Measurements from ENCODE around the gene CIC. TPM values are rescaled to one million over a fixed set of nuclear protein-coding genes. Genes with fewer than 3 reads are reported as not detected.
A peak's percentile ranks its signal among the peaks of the same experiment; 100 is the strongest.

CIC gene
- total RNA-seq, 1 donor from 2014 or later = 96.5 TPM

GRCh38 chr19:42242512-42243409 is 26.3 kb upstream of the CIC start, which contains the start of gene GSK3A:
GSK3A (minus strand) TSS chr19:42242602; CDS start chr19:42242465, 137 bp downstream.
- ChIA-PET POLR2A (interaction anchor here (0.5 to 7.2 kb wide), 26 partner anchors 9 to 383 kb away, joined by 3 to 68 read pairs (median 6); partner anchors contain the start of genes CIC, DEDD2, ERF and MEGF8), CTCF (interaction anchor here (1.8 to 4.0 kb wide), 4 partner anchors 25 to 134 kb away, joined by 4 to 26 read pairs (median 10); partner anchors contain the start of genes DEDD2 and POU2F2)
- peak within 1 kb of the TSS; percentile 99 for H3K27ac Mint-ChIP-seq
- H3K36me3 Mint-ChIP-seq (ENCODE audit: low read depth) = peaks cover 33% of the 10 kb centered on the region
- no peak for TF ChIP-seq CTCF (IDR thresholded peaks at IDR 0.05)
- H3K9me3 Mint-ChIP-seq = no peaks in the 10 kb centered on the region
- DNase-seq (peak; percentile 96), ATAC-seq (ENCODE audit: low read depth) (peak; percentile 73)
- peaks cover 56% of the 10 kb centered on the region for H3K4me1 Mint-ChIP-seq
- H3K27me3 Mint-ChIP-seq = no peaks in the 10 kb centered on the region
- intact Hi-C loops (cut with micrococcal nuclease) = loop anchor here (1.0 to 2.0 kb wide), 10 partner anchors 25 to 181 kb away; partner anchors contain the start of genes DEDD2, MEGF8, PAFAH1B3 and PRR19
- H3K4me3 Mint-ChIP-seq = peak within 1 kb of the TSS; percentile 99

DNA sequence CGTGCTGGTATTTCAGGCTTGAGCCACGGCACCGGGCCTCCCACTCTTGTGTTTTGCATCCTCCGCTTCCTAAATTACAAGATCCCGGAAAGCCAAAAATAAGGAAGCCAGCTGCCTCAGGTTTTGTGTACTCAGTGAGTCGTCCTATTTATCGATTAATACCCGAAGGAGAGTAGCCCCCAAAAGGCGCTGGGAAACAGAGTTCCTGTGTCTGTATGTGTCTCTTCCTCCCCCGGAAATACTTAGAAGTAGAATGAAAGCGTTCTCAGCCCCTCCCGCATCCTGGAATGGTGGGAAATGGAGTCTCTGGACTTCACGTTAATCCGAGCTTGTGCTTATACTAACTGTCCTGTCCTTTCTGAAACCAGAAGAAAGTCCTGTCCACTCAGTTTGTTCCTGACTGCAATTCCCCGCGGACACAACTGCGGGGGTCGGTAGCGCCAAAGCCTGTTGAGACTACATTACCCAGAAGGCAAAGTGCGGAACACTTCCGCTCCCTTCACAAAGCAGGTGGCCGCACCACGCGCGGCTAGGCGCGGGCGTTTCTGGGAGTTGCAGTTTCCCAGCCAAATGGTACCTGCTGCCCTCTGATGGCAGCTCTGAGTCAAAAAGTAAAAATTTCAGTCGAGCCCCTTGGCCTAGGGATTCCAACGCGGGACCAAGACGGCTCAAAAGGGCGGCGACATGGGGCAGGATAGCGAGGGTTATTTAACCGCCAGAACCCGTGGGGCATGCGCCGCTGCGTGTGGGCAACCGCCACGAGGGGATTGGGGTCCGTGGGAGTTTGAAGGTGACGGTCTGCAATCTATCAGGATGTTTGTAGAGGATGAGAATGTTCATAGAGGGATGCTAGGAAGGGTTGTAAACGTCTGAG is 24.5 kb upstream of the CIC start:
- POLR2A ChIA-PET = interaction anchor here (0.6 to 7.2 kb wide), 19 partner anchors 11 to 168 kb away, joined by 3 to 68 read pairs (median 6); partner anchors contain the start of genes CIC, ERF, PAFAH1B3 and POU2F2
- CTCF ChIA-PET = interaction anchor here (0.6 to 4.0 kb wide), 8 partner anchors 18 to 136 kb away, joined by 3 to 29 read pairs (median 6); partner anchors contain the start of gene POU2F2
- Mint-ChIP-seq H3K4me3 (peak overlapping the region; percentile 99), H3K4me1 (peaks cover 50% of the 10 kb centered on the region), H3K27ac (peak overlapping the region; percentile 99), H3K27me3 (no peaks in the 10 kb centered on the region), H3K36me3 (ENCODE audit: low read depth) (peaks cover 34% of the 10 kb centered on the region), H3K9me3 (no peaks in the 10 kb centered on the region)
- no peak for TF ChIP-seq CTCF (IDR thresholded peaks at IDR 0.05)
- intact Hi-C loops (cut with micrococcal nuclease) = loop anchor here (1.0 kb wide), 5 partner anchors 9 to 111 kb away; no protein-coding TSS in a partner anchor
- ATAC-seq (ENCODE audit: low read depth) = peak; percentile 40
- peak; percentile 81 for DNase-seq

DNA sequence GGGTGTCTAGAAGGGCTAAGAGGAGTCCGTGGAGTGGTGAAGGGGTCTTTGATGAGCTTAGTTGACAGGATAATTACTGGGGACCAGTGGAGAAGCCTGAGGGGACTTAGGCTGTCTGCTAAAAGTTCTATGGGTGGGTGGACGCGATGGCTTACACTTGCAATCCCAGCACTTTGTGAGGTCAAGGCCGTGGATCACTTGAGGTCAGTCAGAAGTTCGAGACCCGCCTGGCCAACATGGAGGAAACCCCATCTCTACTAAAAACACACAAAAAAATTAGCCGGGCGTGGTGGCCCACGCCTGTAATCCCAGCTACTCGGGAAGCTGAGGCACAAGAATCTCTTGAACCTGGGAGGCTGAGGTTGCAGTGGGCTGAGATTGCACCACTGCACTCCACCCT is 23.8 kb upstream of the CIC start:
- ChIA-PET POLR2A (interaction anchor here (0.6 to 7.2 kb wide), 14 partner anchors 10 to 354 kb away, joined by 3 to 68 read pairs (median 6); partner anchors contain the start of gene ERF), CTCF (interaction anchor here (0.6 to 3.0 kb wide), 5 partner anchors 17 to 50 kb away, joined by 3 to 29 read pairs (median 3); no protein-coding TSS in a partner anchor)
- no peak for TF ChIP-seq CTCF (IDR thresholded peaks at IDR 0.05)
- peak overlapping the region; percentile 99 for H3K27ac Mint-ChIP-seq
- peak overlapping the region; percentile 99 for H3K4me3 Mint-ChIP-seq
- no peaks in the 10 kb centered on the region for H3K9me3 Mint-ChIP-seq
- ATAC-seq (ENCODE audit: low read depth) (no peak), DNase-seq (no peak)
- H3K4me1 Mint-ChIP-seq = peaks cover 44% of the 10 kb centered on the region
- H3K27me3 Mint-ChIP-seq = no peaks in the 10 kb centered on the region
- intact Hi-C loops (cut with micrococcal nuclease) = no loop called here
- peaks cover 32% of the 10 kb centered on the region for H3K36me3 Mint-ChIP-seq (ENCODE audit: low read depth)

DNA sequence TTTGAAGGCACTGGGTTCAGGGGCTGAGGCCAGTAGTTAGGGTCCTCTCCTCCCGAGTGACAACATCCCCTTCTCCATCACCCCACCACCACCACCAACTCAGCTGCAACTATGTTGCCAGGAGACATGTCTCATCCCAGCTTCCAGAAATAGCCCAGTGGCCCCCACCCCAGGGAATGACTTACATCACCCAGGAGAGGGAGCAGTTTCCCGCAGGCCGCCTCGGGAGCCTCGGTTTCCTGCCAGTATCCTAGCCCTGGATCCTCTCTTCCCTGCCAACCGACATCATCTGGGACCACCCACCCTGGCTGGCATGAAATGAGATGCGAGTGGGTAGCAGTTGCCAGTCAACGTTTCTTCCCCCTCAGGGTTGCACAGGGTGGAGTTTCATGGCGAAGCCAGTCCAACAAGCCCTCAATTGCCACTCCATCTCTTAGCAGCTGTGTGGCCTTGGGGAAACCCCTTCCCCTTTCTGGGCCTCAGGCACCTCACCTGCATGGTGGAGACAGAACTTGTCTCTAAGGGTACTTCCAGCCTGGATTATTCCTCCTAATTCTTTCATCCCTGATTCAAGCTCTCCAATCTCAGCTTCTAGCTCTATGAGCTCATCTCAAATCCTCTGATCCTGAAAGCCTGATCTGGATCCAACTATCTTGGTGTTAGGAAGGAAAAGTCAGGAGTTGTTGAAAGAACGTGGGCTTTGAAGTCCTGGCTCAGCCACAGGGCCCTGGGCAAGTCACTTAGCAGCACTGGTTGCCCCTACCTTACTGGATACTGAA is 22.7 kb upstream of the CIC start:
- H3K4me3 Mint-ChIP-seq = no peak overlapping the region
- ChIA-PET POLR2A (interaction anchor here (0.6 to 7.2 kb wide), 4 partner anchors 9 to 34 kb away, joined by 4 to 68 read pairs (median 6); partner anchors contain the start of gene ERF), CTCF (interaction anchor here (1.3 to 3.0 kb wide), 3 partner anchors 33 to 113 kb away, joined by 4 to 29 read pairs (median 5); partner anchors contain the start of gene POU2F2)
- no peak overlapping the region for H3K27ac Mint-ChIP-seq
- peaks cover 39% of the 10 kb centered on the region for H3K4me1 Mint-ChIP-seq
- DNase-seq = no peak
- no peaks in the 10 kb centered on the region for H3K9me3 Mint-ChIP-seq
- intact Hi-C loops (cut with micrococcal nuclease) = no loop called here
- no peak for ATAC-seq (ENCODE audit: low read depth)
- peaks cover 28% of the 10 kb centered on the region for H3K36me3 Mint-ChIP-seq (ENCODE audit: low read depth)
- TF ChIP-seq CTCF (IDR thresholded peaks at IDR 0.05) = no peak
- H3K27me3 Mint-ChIP-seq = no peaks in the 10 kb centered on the region

Measured in activated B cell treated with CpG ODN at 0.5 μM for 24 hours (primary cell).